GM23338 (cell line): ENCODE results near the gene MEF2A.

ENCODE experiments used
- EZH2 ChIP-seq: fragments of 200-600 bp; sonication (generic); IDR thresholded peaks from one replicate; pipeline ENCODE4 v1.8.0; 2017; ENCODE audit warnings: antibody characterized with exemption, mild to moderate bottlenecking, low read depth; ENCODE audit not compliant: unreplicated experiment
- TF ChIP-seq, protein P1 (sequence below), 2 experiments: fragments of 200-600 bp in 1 of 2; sonication (generic) in 1 of 2; conservative IDR thresholded peaks; 2 replicates each; pipeline versions ENCODE4 v1.5.1 to v1.6.1; 2016 to 2017; ENCODE audit warnings: antibody characterized with exemption in 2 of 2, low read depth in 2 of 2, mild to moderate bottlenecking in 2 of 2, moderate library complexity in 1 of 2

DNA sequence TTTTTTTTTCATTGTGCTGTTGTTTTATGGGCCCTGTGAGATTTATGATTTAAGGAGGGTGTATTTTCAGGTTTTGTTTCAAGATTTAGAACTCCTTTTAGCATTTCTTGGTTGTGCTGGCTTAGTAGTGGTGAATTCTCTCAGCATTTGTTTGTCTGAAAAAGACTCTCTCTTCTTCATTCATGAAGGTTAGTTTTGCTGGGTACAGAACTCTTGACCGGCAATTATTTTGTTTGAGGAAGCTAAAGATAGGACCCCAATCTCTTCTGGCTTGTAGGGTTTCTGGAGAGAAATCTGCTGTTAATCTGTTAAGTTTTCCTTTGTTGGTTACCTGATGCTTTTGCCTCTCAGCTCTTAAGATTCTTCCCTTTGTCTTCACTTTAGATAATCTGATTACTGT lies 120.5 kb downstream of the MEF2A start:
- TF ChIP-seq, protein P1, sequence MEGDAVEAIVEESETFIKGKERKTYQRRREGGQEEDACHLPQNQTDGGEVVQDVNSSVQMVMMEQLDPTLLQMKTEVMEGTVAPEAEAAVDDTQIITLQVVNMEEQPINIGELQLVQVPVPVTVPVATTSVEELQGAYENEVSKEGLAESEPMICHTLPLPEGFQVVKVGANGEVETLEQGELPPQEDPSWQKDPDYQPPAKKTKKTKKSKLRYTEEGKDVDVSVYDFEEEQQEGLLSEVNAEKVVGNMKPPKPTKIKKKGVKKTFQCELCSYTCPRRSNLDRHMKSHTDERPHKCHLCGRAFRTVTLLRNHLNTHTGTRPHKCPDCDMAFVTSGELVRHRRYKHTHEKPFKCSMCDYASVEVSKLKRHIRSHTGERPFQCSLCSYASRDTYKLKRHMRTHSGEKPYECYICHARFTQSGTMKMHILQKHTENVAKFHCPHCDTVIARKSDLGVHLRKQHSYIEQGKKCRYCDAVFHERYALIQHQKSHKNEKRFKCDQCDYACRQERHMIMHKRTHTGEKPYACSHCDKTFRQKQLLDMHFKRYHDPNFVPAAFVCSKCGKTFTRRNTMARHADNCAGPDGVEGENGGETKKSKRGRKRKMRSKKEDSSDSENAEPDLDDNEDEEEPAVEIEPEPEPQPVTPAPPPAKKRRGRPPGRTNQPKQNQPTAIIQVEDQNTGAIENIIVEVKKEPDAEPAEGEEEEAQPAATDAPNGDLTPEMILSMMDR (conservative IDR thresholded peaks at IDR 0.05; ENCODE audit: low read depth in 2 of 2) = no peak
- no peak for TF ChIP-seq EZH2
